Gastroesophageal sphincter (tissue), 3 donors: ENCODE measurements around the gene UBE2S.

Source experiments
- CTCF ChIP-seq, 4 experiments: fragments of 200-600 bp in 2 of 4; fragments of 450-650 bp in 2 of 4; sonication (generic) in 1 of 4; IDR thresholded peaks; one replicate each; pipeline ENCODE4 v1.5.1; 2017 to 2019; ENCODE audit warnings: antibody characterized with exemption in 4 of 4, mild to moderate bottlenecking in 2 of 4, moderate library complexity in 2 of 4
- EP300 ChIP-seq: sonication (generic); formaldehyde crosslinking; IDR thresholded peaks from one replicate; pipeline ENCODE4 v1.6.1; 2017; ENCODE audit warnings: antibody characterized with exemption, mild to moderate bottlenecking
- POLR2A ChIP-seq, 2 donors: fragments of 450-650 bp; IDR thresholded peaks; one replicate each; pipeline ENCODE4 v1.6.1; 2017; ENCODE audit warnings: antibody characterized with exemption in 2 of 2, mild to moderate bottlenecking in 2 of 2, moderate library complexity in 1 of 2
- POLR2AphosphoS5 ChIP-seq: sonication (generic); formaldehyde crosslinking; IDR thresholded peaks from one replicate; pipeline ENCODE4 v1.6.1; 2017; ENCODE audit warnings: antibody characterized with exemption

- TF ChIP-seq POLR2A (IDR thresholded peaks at IDR 0.05) (no peak), CTCF (IDR thresholded peaks at IDR 0.05) (no peak), POLR2AphosphoS5 (no peak), EP300 (no peak)
Measured at GRCh38 chr19:55443045-55443823, 35.6 kb upstream of the UBE2S start, which contains the start of gene SHISA7.
